SU-DHL-6 (cell line): ENCODE measurements around the gene PKN1.
"Not testable (repeated sequence)": the region's sequence is repeated elsewhere in the genome, so short reads cannot be mapped to it uniquely, and the experiment has no call there.

Experiments
- H2AFZ ChIP-seq: fragments of 200-600 bp; sonication (generic); 2 replicates; pipeline ENCODE4 v1.6.1; 2014; ENCODE audit warnings: low read depth, mild to moderate bottlenecking, moderate library complexity, mixed read lengths, antibody characterized with exemption, low read length; ENCODE audit not compliant: severe bottlenecking
- H3F3A ChIP-seq: fragments of 200-600 bp; shearing (Covaris generic); 2 replicates; pipeline ENCODE4 v1.6.0; 2016; ENCODE audit warnings: antibody characterized with exemption, mild to moderate bottlenecking; ENCODE audit not compliant: insufficient read depth
- H3K27ac ChIP-seq: fragments of 200-600 bp; sonication (generic); 2 replicates; pipeline ENCODE4 v1.5.1; 2016; ENCODE audit warnings: low read depth, mild to moderate bottlenecking, low read length, moderate library complexity, mixed read lengths
- H3K27me3 ChIP-seq: fragments of 200-600 bp; sonication (generic), shearing (Covaris generic); 2 replicates; pipeline ENCODE4 v1.6.0; 2014; ENCODE audit warnings: mild to moderate bottlenecking, low read length
- H3K36me3 ChIP-seq: fragments of 200-600 bp; sonication (generic); 2 replicates; pipeline ENCODE4 v1.6.1; 2014; ENCODE audit warnings: mild to moderate bottlenecking, low read length, mixed read lengths
- H3K4me2 ChIP-seq: fragments of 300-600, 200-600 bp; shearing (Covaris generic), sonication (generic); 2 replicates; pipeline ENCODE4 v1.6.0; 2014; ENCODE audit warnings: low read length, low read depth, mild to moderate bottlenecking; ENCODE audit not compliant: poor library complexity, severe bottlenecking
- H3K4me3 ChIP-seq: fragments of 200-600 bp; sonication (generic); 2 replicates; pipeline ENCODE4 v1.5.1; 2014; ENCODE audit warnings: antibody characterized with exemption, low read length, mild to moderate bottlenecking, mixed read lengths; ENCODE audit not compliant: insufficient read depth, poor library complexity, severe bottlenecking
- H3K79me2 ChIP-seq: fragments of 200-600 bp; sonication (generic); 2 replicates; pipeline ENCODE4 v1.6.1; 2014; ENCODE audit warnings: mild to moderate bottlenecking, low read length, moderate library complexity; ENCODE audit not compliant: insufficient read depth
- H3K9ac ChIP-seq: fragments of 200-600 bp; sonication (generic); 2 replicates; pipeline ENCODE4 v1.7.0; 2014; ENCODE audit warnings: mild to moderate bottlenecking, low read length
- H3K9me2 ChIP-seq: fragments of 200-600 bp; sonication (generic); replicated peaks from 2 replicates; pipeline ENCODE4 v1.6.1; 2014; ENCODE audit warnings: low read length; ENCODE audit not compliant: insufficient read depth
- H3K9me3 ChIP-seq: fragments of 200-600 bp; sonication (generic); 2 replicates; pipeline ENCODE4 v1.6.1; 2014; ENCODE audit warnings: low read length, mixed read lengths; ENCODE audit not compliant: insufficient read depth
- H4K20me1 ChIP-seq: fragments of 200-600 bp; sonication (generic); 2 replicates; pipeline ENCODE4 v1.6.1; 2014; ENCODE audit warnings: low read depth, mild to moderate bottlenecking, antibody characterized with exemption, low read length, moderate library complexity, mixed read lengths
- CTCF ChIP-seq: fragments of 200-600 bp; sonication (generic); IDR thresholded peaks from one replicate; pipeline ENCODE4 v1.5.1; 2017; ENCODE audit warnings: antibody characterized with exemption, mild to moderate bottlenecking, low read length, moderate library complexity; ENCODE audit not compliant: insufficient read depth, poor library complexity, severe bottlenecking
- EZH2phosphoT487 ChIP-seq: fragments of 200-600 bp; sonication (generic), shearing (Covaris generic); conservative IDR thresholded peaks from 2 replicates; pipeline ENCODE4 v1.6.1; 2018; ENCODE audit warnings: mild to moderate bottlenecking, antibody characterized with exemption, low read length, moderate library complexity, mixed read lengths

The PKN1 gene

GRCh38 chr19:14450876-14451275 lies 17.8 kb downstream of the PKN1 start:
- H3K36me3 ChIP-seq, result peaks cover 9% of the 10 kb centered on the region; the same call in 1 of the 2 replicates
- no peak for TF ChIP-seq EZH2phosphoT487
- TF ChIP-seq CTCF, result no peak
- H3K9ac ChIP-seq, result no peak overlapping the region
- H3K27me3 ChIP-seq, result no peaks in the 10 kb centered on the region
- H3K79me2 ChIP-seq, result no peaks in the 10 kb centered on the region
- no peaks in the 10 kb centered on the region for H4K20me1 ChIP-seq
- no peaks in the 10 kb centered on the region for H3F3A ChIP-seq
- H3K4me3 ChIP-seq, result no peak overlapping the region
- no peak overlapping the region for H3K4me2 ChIP-seq
- H3K9me3 ChIP-seq, result no peaks in the 10 kb centered on the region
- no peaks in the 10 kb centered on the region for H3K9me2 ChIP-seq
- H3K27ac ChIP-seq, result no peak overlapping the region
- no peak overlapping the region for H2AFZ ChIP-seq

GRCh38 chr19:14452303-14452702 lies 19.2 kb downstream of the PKN1 start:
- peaks cover 11% of the 10 kb centered on the region; the same call in 1 of the 2 replicates for H3K36me3 ChIP-seq

GRCh38 chr19:14459703-14460102 lies 26.6 kb downstream of the PKN1 start:
- no peak overlapping the region for H3K4me2 ChIP-seq
- H3K79me2 ChIP-seq, result no peaks in the 10 kb centered on the region
- H3K9ac ChIP-seq, result no peak overlapping the region
- H2AFZ ChIP-seq, result no peak overlapping the region
- no peak for TF ChIP-seq CTCF
- TF ChIP-seq EZH2phosphoT487, result no peak
- H3K27ac ChIP-seq, result no peak overlapping the region
- H3K4me3 ChIP-seq, result no peak overlapping the region
- no peaks in the 10 kb centered on the region for H3K27me3 ChIP-seq
- H3K36me3 ChIP-seq, result 0 out of 2 replicates have a peak, but pooled peaks cover 2% of the 10 kb centered on the region
- no peaks in the 10 kb centered on the region for H3F3A ChIP-seq
- H4K20me1 ChIP-seq, result no peaks in the 10 kb centered on the region
- H3K9me2 ChIP-seq, result no peaks in the 10 kb centered on the region
- H3K9me3 ChIP-seq, result no peaks in the 10 kb centered on the region

More at GRCh38 chr19:14452303-14452702, 19.2 kb downstream of the PKN1 start:
- not testable (repeated sequence) for H3K27ac ChIP-seq, H3K4me3 ChIP-seq, H2AFZ ChIP-seq, H3K9me2 ChIP-seq, H3K27me3 ChIP-seq, H3K79me2 ChIP-seq, H3F3A ChIP-seq, H3K9me3 ChIP-seq, H3K9ac ChIP-seq, H4K20me1 ChIP-seq, H3K4me2 ChIP-seq

- no peaks in the 10 kb centered on the region for H4K20me1 ChIP-seq
- H3K79me2 ChIP-seq, result no peaks in the 10 kb centered on the region
- no peak overlapping the region for H3K9ac ChIP-seq
- H3K4me2 ChIP-seq, result no peak overlapping the region
- H3F3A ChIP-seq, result no peaks in the 10 kb centered on the region
- 0 out of 2 replicates have a peak, but pooled peaks cover 1% of the 10 kb centered on the region for H3K36me3 ChIP-seq
- no peak overlapping the region for H3K4me3 ChIP-seq
- H3K27me3 ChIP-seq, result no peaks in the 10 kb centered on the region
- H3K9me2 ChIP-seq, result no peaks in the 10 kb centered on the region
- no peak overlapping the region for H3K27ac ChIP-seq
- H3K9me3 ChIP-seq, result no peaks in the 10 kb centered on the region
- TF ChIP-seq EZH2phosphoT487 (no peak), CTCF (no peak)
- no peak overlapping the region for H2AFZ ChIP-seq
Measured at GRCh38 chr19:14460935-14461334, 27.8 kb downstream of the PKN1 start.

GRCh38 chr19:14462401-14462800 lies 29.3 kb downstream of the PKN1 start:
- H3K9ac ChIP-seq, H3K36me3 ChIP-seq, H4K20me1 ChIP-seq, H3K9me2 ChIP-seq, H3K27ac ChIP-seq, H3K27me3 ChIP-seq, H3K79me2 ChIP-seq, H3F3A ChIP-seq, H3K4me2 ChIP-seq, H3K9me3 ChIP-seq, H2AFZ ChIP-seq, H3K4me3 ChIP-seq: not testable (repeated sequence)
